Aorta (tissue), 5 donors: ENCODE measurements around the gene SLC22A23. TPM values are rescaled to one million over a fixed set of nuclear protein-coding genes. Genes with fewer than 3 reads are reported as not detected.

Source experiments
- ATAC-seq: fragments of 200-7000 bp; cut with Tn5 transposase; one replicate; pipeline ENCODE4 v1.9.1; 2022; ENCODE audit warnings: moderate library complexity; ENCODE audit not compliant: low FRiP score
- DNase-seq, 2 donors: peaks; one replicate each; pipeline ENCODE4 v3.0.0-alpha.2; 2020
- H3K27ac ChIP-seq, 2 donors: one replicate each; pipeline ENCODE4 v1.5.1; 2013; ENCODE audit warnings: low read length in 2 of 2, mild to moderate bottlenecking in 2 of 2, moderate library complexity in 2 of 2, control low read depth in 1 of 2, inconsistent platforms in 1 of 2, low read depth in 1 of 2
- H3K27me3 ChIP-seq, 2 donors: one replicate each; pipeline ENCODE4 v1.6.1; 2013; ENCODE audit warnings: control low read depth in 1 of 2, low read length in 1 of 2, mild to moderate bottlenecking in 1 of 2, moderate library complexity in 1 of 2; ENCODE audit not compliant: insufficient read depth in 2 of 2, control insufficient read depth in 1 of 2
- H3K36me3 ChIP-seq, 2 donors: one replicate each; pipeline ENCODE4 v1.6.1; 2013; ENCODE audit warnings: control low read depth in 1 of 2, low read length in 1 of 2, mild to moderate bottlenecking in 1 of 2; ENCODE audit not compliant: insufficient read depth in 2 of 2, control insufficient read depth in 1 of 2
- H3K4me1 ChIP-seq, 2 donors: one replicate each; pipeline ENCODE4 v1.6.1; 2013; ENCODE audit warnings: low read length in 2 of 2, control low read depth in 1 of 2, mild to moderate bottlenecking in 1 of 2, moderate library complexity in 1 of 2; ENCODE audit not compliant: insufficient read depth in 2 of 2, control insufficient read depth in 1 of 2
- H3K4me3 ChIP-seq, 2 donors: one replicate each; pipeline ENCODE4 v1.5.1; 2013; ENCODE audit warnings: low read length in 2 of 2, control low read depth in 1 of 2, mild to moderate bottlenecking in 1 of 2
- H3K9me3 ChIP-seq: one replicate; pipeline ENCODE4 v1.6.1; 2013; ENCODE audit warnings: mild to moderate bottlenecking, low read length; ENCODE audit not compliant: control insufficient read depth
- WGBS, 2 donors: extraction: QIAGEN DNeasy Blood & Tissue Kit; methylation state at CpG; one replicate each; pipeline ENCODE4 v1.1.7; 2013; 5-methylcytosine and 5-hydroxymethylcytosine counted together
- intact Hi-C, 2 donors: fragments of 100-400 bp; cut with DNase I; formaldehyde crosslinking; loops; one replicate each; pipeline versions ENCODE4 v1.14.2 to v1.15.0; 2022
- polyA plus RNA-seq, 2 donors: library from polyadenylated mRNA; stranded (reverse); fragments of 200-250 nt; gene quantifications; one replicate each; pipeline ENCODE4 v1.2.3, GENCODE V29; 2013
- total RNA-seq, 2 donors: library from RNA; stranded (reverse); fragmentation: NEBNext Ultra II Directional; extraction: Animal tissue kit (Norgen Biotek cat#: 25700); gene quantifications; one replicate each; pipeline ENCODE4 v1.2.1, GENCODE V29; 2021
- donor health status: healthy with polysubstance abuse.
- donor health status: Bipolar disorder and iron deficiency.
- donor health status: DM: no; HTN: no; CAD: no.
- donor health status: DM: no; HTN: no; CAD: no.
- donor health status: DM: yes; HTN: yes; CAD: no.

SLC22A23 gene
- total and polyA plus RNA-seq, 4 donors, result 1.5 to 9.4 (median 4.3) TPM

- WGBS, 2 donors, result 12 to 15% methylated on average over 60 to 62 of the region's 62 CpGs
- H3K4me1 ChIP-seq, result no peaks in the 10 kb centered on the region
- no peaks in the 10 kb centered on the region for H3K36me3 ChIP-seq
- H3K9me3 ChIP-seq, result no peaks in the 10 kb centered on the region
- ATAC-seq, result no peak
- DNase-seq, result no peak
- no peak overlapping the region for H3K27ac ChIP-seq
- H3K27me3 ChIP-seq, result no peaks in the 10 kb centered on the region
- intact Hi-C loops, result no loop called here
- H3K4me3 ChIP-seq, result no peak overlapping the region
Observed at GRCh38 chr6:3228771-3229565, 227.9 kb downstream of the SLC22A23 start.

GRCh38 chr6:3228046-3228671, 228.7 kb downstream of the SLC22A23 start:
- no peaks in the 10 kb centered on the region for H3K36me3 ChIP-seq
- no peak overlapping the region for H3K27ac ChIP-seq
- 3% methylated on average over 37 to 38 of the region's 38 CpGs for WGBS, 2 donors
- DNase-seq (no peak), ATAC-seq (peak; percentile 1)
- no peak overlapping the region for H3K4me3 ChIP-seq
- intact Hi-C loops, result no loop called here
- H3K27me3 ChIP-seq, result no peaks in the 10 kb centered on the region
- no peaks in the 10 kb centered on the region for H3K4me1 ChIP-seq
- H3K9me3 ChIP-seq, result no peaks in the 10 kb centered on the region

- peak; percentile 56 to 84 for DNase-seq
- peak within 1 kb of the TSS in 1 of 2 donors; percentile 25 for H3K4me3 ChIP-seq
- peak; percentile 60 for ATAC-seq
- H3K27ac ChIP-seq, result no peak within 1 kb of the TSS
- no peaks in the 10 kb centered on the region for H3K36me3 ChIP-seq
- no peaks in the 10 kb centered on the region for H3K9me3 ChIP-seq
- H3K4me1 ChIP-seq, result no peaks in the 10 kb centered on the region
- intact Hi-C loops, result no loop called here
- WGBS, 2 donors, result 1% methylated on average over 50 to 66 of the region's 66 CpGs
- no peaks in the 10 kb centered on the region for H3K27me3 ChIP-seq
Observed at GRCh38 chr6:3227363-3228045, 229.3 kb downstream of the SLC22A23 start, which contains the start of gene TUBB2B. Gene TUBB2B, minus strand, starts transcription at chr6:3227653. Its CDS starts 110 bp downstream, at chr6:3227543.

- DNase-seq (peak in 1 of 2 donors; percentile 83), ATAC-seq (peak; percentile 16)
- Histone ChIP-seq H3K9me3 (no peaks in the 10 kb centered on the region), H3K4me1 (no peaks in the 10 kb centered on the region), H3K4me3 (peak overlapping the region in 1 of 2 donors; percentile 25), H3K27me3 (no peaks in the 10 kb centered on the region), H3K27ac (no peak overlapping the region), H3K36me3 (no peaks in the 10 kb centered on the region)
- WGBS, 2 donors, result 3 to 7% methylated on average over 32 to 54 of the region's 54 CpGs
- intact Hi-C loops, result no loop called here
Observed at GRCh38 chr6:3226481-3227362, 230.1 kb downstream of the SLC22A23 start.

GRCh38 chr6:3226042-3226441, 230.8 kb downstream of the SLC22A23 start:
- ATAC-seq, result no peak
- no peak for DNase-seq
- Histone ChIP-seq H3K9me3 (no peaks in the 10 kb centered on the region), H3K4me3 (no peak overlapping the region), H3K27ac (no peak overlapping the region), H3K36me3 (no peaks in the 10 kb centered on the region), H3K4me1 (no peaks in the 10 kb centered on the region), H3K27me3 (no peaks in the 10 kb centered on the region)
- 77 to 80% methylated on average over 10 of the region's 10 CpGs for WGBS, 2 donors
- intact Hi-C loops, result no loop called here

GRCh38 chr6:3222506-3223038, 234.3 kb downstream of the SLC22A23 start:
- no peak overlapping the region for H3K4me3 ChIP-seq

GRCh38 chr6:3221578-3221977, 235.3 kb downstream of the SLC22A23 start:
- Histone ChIP-seq H3K4me1 (no peaks in the 10 kb centered on the region), H3K27me3 (no peaks in the 10 kb centered on the region), H3K27ac (no peak overlapping the region), H3K36me3 (no peaks in the 10 kb centered on the region), H3K4me3 (no peak overlapping the region), H3K9me3 (no peaks in the 10 kb centered on the region)
- DNase-seq, result no peak
- intact Hi-C loops, result no loop called here
- 94 to 95% methylated on average over 4 of the region's 4 CpGs for WGBS, 2 donors
- no peak for ATAC-seq

More at GRCh38 chr6:3222506-3223038, 234.3 kb downstream of the SLC22A23 start:
- Histone ChIP-seq H3K27me3 (no peaks in the 10 kb centered on the region), H3K9me3 (no peaks in the 10 kb centered on the region), H3K36me3 (no peaks in the 10 kb centered on the region), H3K27ac (no peak overlapping the region), H3K4me1 (no peaks in the 10 kb centered on the region)
- 13 to 16% methylated on average over 4 of the region's 4 CpGs for WGBS, 2 donors
- intact Hi-C loops, result no loop called here
- no peak for ATAC-seq
- DNase-seq, result no peak

- ATAC-seq (no peak), DNase-seq (no peak)
- intact Hi-C loops, result no loop called here
- WGBS, 2 donors, result 91 to 93% methylated on average over 2 of the region's 2 CpGs
- no peaks in the 10 kb centered on the region for H3K9me3 ChIP-seq
- H3K27me3 ChIP-seq, result no peaks in the 10 kb centered on the region
- no peaks in the 10 kb centered on the region for H3K36me3 ChIP-seq
- no peak overlapping the region for H3K4me3 ChIP-seq
- H3K4me1 ChIP-seq, result no peaks in the 10 kb centered on the region
- H3K27ac ChIP-seq, result no peak overlapping the region
Observed at GRCh38 chr6:3220366-3220765, 236.5 kb downstream of the SLC22A23 start.
